Measurements from ENCODE around the gene PRKCA.

PRKCA gene

DNA sequence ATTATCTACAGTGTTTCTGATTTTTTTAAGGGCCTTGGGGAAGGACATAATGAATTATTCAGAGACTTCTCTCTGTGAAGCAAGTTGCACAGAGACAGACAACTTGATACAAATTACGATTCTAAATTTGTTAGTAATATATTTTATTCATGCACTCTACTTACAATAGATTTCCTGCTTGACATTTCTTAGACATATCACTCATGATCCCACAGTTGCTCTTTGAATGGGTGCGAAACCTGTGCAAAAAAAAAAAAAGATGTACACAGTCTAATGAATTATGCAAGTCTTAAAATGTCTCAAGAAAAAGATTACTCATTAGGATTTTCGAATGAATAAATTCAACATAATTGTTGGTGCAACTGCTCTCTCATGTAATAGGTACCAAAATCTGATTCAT lies 254.8 kb downstream of the PRKCA start:
- Histone ChIP-seq H3K27me3 (ENCODE audit: insufficient read depth, insufficient read length) (no peaks in the 10 kb centered on the region), H3K9me3 (ENCODE audit: insufficient read depth, low read length) (peaks cover 13% of the 10 kb centered on the region; the same call in 1 of the 2 replicates), H3K36me3 (ENCODE audit: insufficient read depth, insufficient read length, low read length) (no peaks in the 10 kb centered on the region), H3K4me3 (ENCODE audit: insufficient read length, low read depth) (no peak overlapping the region), H3K9ac (ENCODE audit: insufficient read length, low read depth) (no peak overlapping the region), H3K4me1 (ENCODE audit: insufficient read depth, insufficient read length) (no peaks in the 10 kb centered on the region)
- no peak for DNase-seq (ENCODE audit: low read depth, low spot score)
- TF ChIP-seq YY1 (IDR thresholded peaks at IDR 0.05; ENCODE audit: insufficient read depth, insufficient read length) (no peak), SUZ12 (IDR thresholded peaks at IDR 0.05; ENCODE audit: extremely low read depth, insufficient read depth, insufficient read length) (no peak), ZNF274 (IDR thresholded peaks at IDR 0.05; ENCODE audit: low read depth, low read length) (no peak)

DNA sequence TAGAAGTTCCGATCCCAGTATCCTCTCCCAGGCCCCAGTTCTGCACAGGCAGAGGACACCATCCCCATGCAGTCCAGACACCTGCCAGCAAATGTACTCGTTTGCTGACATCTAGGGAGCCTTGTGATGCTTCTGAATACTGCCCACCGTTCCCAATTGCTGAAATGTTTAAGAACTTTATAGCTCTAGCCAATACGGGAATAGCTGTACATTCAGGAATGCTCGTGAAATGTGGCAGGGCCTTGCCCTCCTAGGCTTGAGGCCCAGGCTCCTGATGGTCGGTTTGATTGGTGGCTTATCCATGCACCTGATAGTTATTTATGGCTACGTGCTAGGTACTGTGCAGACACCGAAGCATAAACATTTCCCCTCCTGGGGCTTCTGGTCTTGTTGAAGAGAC lies 255.5 kb downstream of the PRKCA start:
- H3K4me3 ChIP-seq (ENCODE audit: insufficient read length, low read depth): no peak overlapping the region
- H3K4me1 ChIP-seq (ENCODE audit: insufficient read depth, insufficient read length): no peaks in the 10 kb centered on the region
- DNase-seq (ENCODE audit: low read depth, low spot score): no peak
- H3K9me3 ChIP-seq (ENCODE audit: insufficient read depth, low read length): peaks cover 13% of the 10 kb centered on the region; the same call in 1 of the 2 replicates
- H3K9ac ChIP-seq (ENCODE audit: insufficient read length, low read depth): no peak overlapping the region
- TF ChIP-seq YY1 (IDR thresholded peaks at IDR 0.05; ENCODE audit: insufficient read depth, insufficient read length) (no peak), SUZ12 (IDR thresholded peaks at IDR 0.05; ENCODE audit: extremely low read depth, insufficient read depth, insufficient read length) (no peak), ZNF274 (IDR thresholded peaks at IDR 0.05; ENCODE audit: low read depth, low read length) (no peak)
- H3K36me3 ChIP-seq (ENCODE audit: insufficient read depth, insufficient read length, low read length): no peaks in the 10 kb centered on the region
- H3K27me3 ChIP-seq (ENCODE audit: insufficient read depth, insufficient read length): no peaks in the 10 kb centered on the region

DNA sequence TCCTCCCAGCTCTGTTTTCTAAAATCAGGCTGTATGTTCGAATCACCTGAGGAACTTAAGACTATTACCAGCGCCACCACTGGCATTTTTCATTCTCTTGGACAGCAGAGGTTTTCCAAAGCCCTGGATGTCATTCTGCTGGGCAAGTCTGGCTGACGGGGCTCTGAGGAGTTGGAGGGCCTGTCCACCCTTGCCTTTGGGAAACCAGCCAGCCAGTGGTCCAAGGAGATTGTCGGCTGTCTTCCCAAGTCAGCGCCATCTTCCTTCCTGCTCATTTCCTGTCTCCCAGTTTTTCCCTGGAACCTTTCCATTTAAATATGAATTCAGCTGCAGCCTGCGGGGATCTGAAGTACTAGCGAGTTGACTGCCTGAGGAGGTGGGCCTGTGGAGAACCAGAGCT lies 258.3 kb downstream of the PRKCA start:
- H3K36me3 ChIP-seq (ENCODE audit: insufficient read depth, insufficient read length, low read length): no peaks in the 10 kb centered on the region

DNA sequence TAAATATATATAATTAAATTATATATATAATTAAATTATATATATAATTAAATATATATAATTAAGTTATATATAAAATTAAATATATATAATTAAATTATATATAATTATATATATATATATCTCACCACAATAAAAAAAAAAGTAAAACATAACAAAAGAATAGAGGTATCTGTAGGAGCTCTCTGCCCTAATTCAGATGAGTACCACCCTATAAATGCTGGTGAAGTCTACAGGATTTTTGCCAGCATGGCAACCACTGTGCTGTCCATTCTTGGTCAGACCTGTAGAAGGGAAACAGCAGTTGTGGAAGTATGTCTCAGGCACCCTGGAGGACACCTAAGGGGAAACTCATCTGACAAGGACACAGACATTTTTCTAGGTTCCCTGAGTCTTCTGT lies 259.7 kb downstream of the PRKCA start:
- no peak overlapping the region for H3K9ac ChIP-seq (ENCODE audit: insufficient read length, low read depth)
- H3K4me1 ChIP-seq (ENCODE audit: insufficient read depth, insufficient read length): peaks cover 5% of the 10 kb centered on the region
- H3K9me3 ChIP-seq (ENCODE audit: insufficient read depth, low read length): peaks cover 13% of the 10 kb centered on the region; the same call in 1 of the 2 replicates
- H3K36me3 ChIP-seq (ENCODE audit: insufficient read depth, insufficient read length, low read length): no peaks in the 10 kb centered on the region
- no peak overlapping the region for H3K4me3 ChIP-seq (ENCODE audit: insufficient read length, low read depth)
- TF ChIP-seq ZNF274 (IDR thresholded peaks at IDR 0.05; ENCODE audit: low read depth, low read length) (no peak), YY1 (IDR thresholded peaks at IDR 0.05; ENCODE audit: insufficient read depth, insufficient read length) (no peak), SUZ12 (IDR thresholded peaks at IDR 0.05; ENCODE audit: extremely low read depth, insufficient read depth, insufficient read length) (no peak)
- H3K27me3 ChIP-seq (ENCODE audit: insufficient read depth, insufficient read length): no peaks in the 10 kb centered on the region
- DNase-seq (ENCODE audit: low read depth, low spot score): no peak

More for the DNA sequence above, 258.3 kb downstream of the PRKCA start:
- no peak overlapping the region for H3K9ac ChIP-seq (ENCODE audit: insufficient read length, low read depth)
- peaks cover 2% of the 10 kb centered on the region for H3K4me1 ChIP-seq (ENCODE audit: insufficient read depth, insufficient read length)
- no peak overlapping the region for H3K4me3 ChIP-seq (ENCODE audit: insufficient read length, low read depth)
- TF ChIP-seq SUZ12 (IDR thresholded peaks at IDR 0.05; ENCODE audit: extremely low read depth, insufficient read depth, insufficient read length) (no peak), ZNF274 (IDR thresholded peaks at IDR 0.05; ENCODE audit: low read depth, low read length) (no peak), YY1 (IDR thresholded peaks at IDR 0.05; ENCODE audit: insufficient read depth, insufficient read length) (no peak)
- DNase-seq (ENCODE audit: low read depth, low spot score): no peak
- H3K27me3 ChIP-seq (ENCODE audit: insufficient read depth, insufficient read length): no peaks in the 10 kb centered on the region
- H3K9me3 ChIP-seq (ENCODE audit: insufficient read depth, low read length): peaks cover 13% of the 10 kb centered on the region; the same call in 1 of the 2 replicates

DNA sequence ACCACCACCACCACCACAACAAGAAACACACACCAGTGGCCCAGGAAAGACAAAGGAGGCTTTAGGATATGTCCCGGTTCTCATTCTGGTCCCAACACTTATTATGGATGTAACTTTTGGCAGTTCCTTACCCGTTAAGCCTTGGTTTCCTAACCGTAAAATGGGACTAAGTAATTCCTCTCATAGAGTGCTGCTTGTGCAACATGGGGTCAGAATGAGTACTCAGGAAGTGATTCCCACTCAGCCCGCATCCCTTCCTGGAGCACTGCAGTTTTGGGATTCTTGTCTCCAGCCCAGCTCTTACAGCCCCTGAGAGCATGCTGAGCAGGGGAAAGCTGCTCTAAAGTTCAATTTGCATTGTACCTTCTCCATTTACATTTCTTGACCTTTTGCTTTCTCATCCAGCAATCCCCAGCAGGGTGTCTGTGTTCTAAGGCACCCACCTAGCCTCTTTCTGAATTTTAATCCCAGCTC lies 262.6 kb downstream of the PRKCA start:
- H3K9me3 ChIP-seq (ENCODE audit: insufficient read depth, low read length): peaks cover 18% of the 10 kb centered on the region; the same call in 1 of the 2 replicates
- DNase-seq (ENCODE audit: low read depth, low spot score): peak; percentile 77
- H3K9ac ChIP-seq (ENCODE audit: insufficient read length, low read depth): no peak overlapping the region

DNA sequence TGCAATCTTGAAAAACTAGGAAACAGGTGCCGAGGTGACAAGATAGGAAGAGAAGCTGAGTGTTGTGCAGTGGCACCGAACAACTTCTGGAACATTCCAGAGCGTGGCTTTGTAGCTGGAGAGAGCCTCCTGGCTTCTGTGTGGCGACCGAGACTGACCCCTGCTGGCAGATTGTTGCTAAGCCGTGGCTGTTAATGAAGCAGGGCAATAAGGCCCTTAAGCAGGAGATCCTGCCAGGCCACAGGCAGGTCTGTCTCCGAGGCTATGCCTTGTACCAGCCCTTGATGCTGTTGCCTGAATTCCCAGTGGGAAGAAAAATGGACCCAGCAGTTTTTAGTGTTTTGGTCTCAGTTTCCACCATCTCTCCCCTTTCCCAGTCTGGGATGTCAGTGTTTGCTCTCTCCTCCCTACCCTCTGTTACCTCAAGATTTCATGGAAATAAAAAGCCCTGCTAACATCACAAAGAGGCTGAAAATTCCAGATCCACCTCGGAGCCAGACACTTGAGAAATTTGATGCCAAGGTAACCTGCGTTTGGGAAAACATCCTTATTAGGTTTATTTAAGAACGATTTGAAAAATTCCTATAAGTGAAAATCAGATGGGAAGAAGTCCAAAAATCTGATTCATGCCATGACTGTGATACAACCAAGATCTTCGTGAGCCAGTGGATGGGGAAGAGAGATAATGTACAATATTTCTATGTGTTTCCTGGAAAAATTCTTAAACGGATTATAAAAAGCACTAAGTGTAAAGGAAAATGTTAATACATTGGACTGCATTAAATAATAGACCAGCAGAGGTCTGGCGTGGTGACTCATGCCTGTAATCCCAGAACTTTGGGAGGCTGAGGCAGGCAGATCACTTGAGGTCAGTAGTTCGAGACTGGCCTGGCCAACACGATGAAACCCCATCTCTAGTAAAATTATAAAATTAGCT lies 265.1 kb downstream of the PRKCA start:
- TF ChIP-seq ZNF274 (IDR thresholded peaks at IDR 0.05; ENCODE audit: low read depth, low read length): no peak
- no peak for TF ChIP-seq SUZ12 (IDR thresholded peaks at IDR 0.05; ENCODE audit: extremely low read depth, insufficient read depth, insufficient read length)
- TF ChIP-seq YY1 (IDR thresholded peaks at IDR 0.05; ENCODE audit: insufficient read depth, insufficient read length): no peak
- Histone ChIP-seq H3K36me3 (ENCODE audit: insufficient read depth, insufficient read length, low read length) (no peaks in the 10 kb centered on the region), H3K9ac (ENCODE audit: insufficient read length, low read depth) (no peak overlapping the region), H3K4me1 (ENCODE audit: insufficient read depth, insufficient read length) (peaks cover 5% of the 10 kb centered on the region), H3K27me3 (ENCODE audit: insufficient read depth, insufficient read length) (no peaks in the 10 kb centered on the region), H3K9me3 (ENCODE audit: insufficient read depth, low read length) (peaks cover 5% of the 10 kb centered on the region; the same call in 1 of the 2 replicates), H3K4me3 (ENCODE audit: insufficient read length, low read depth) (no peak overlapping the region)
- peak; percentile 63 for DNase-seq (ENCODE audit: low read depth, low spot score)

More for the DNA sequence above, 262.6 kb downstream of the PRKCA start:
- Histone ChIP-seq H3K36me3 (ENCODE audit: insufficient read depth, insufficient read length, low read length) (no peaks in the 10 kb centered on the region), H3K4me1 (ENCODE audit: insufficient read depth, insufficient read length) (peaks cover 5% of the 10 kb centered on the region), H3K27me3 (ENCODE audit: insufficient read depth, insufficient read length) (no peaks in the 10 kb centered on the region), H3K4me3 (ENCODE audit: insufficient read length, low read depth) (no peak overlapping the region)
- TF ChIP-seq YY1 (IDR thresholded peaks at IDR 0.05; ENCODE audit: insufficient read depth, insufficient read length): no peak
- no peak for TF ChIP-seq SUZ12 (IDR thresholded peaks at IDR 0.05; ENCODE audit: extremely low read depth, insufficient read depth, insufficient read length)

DNA sequence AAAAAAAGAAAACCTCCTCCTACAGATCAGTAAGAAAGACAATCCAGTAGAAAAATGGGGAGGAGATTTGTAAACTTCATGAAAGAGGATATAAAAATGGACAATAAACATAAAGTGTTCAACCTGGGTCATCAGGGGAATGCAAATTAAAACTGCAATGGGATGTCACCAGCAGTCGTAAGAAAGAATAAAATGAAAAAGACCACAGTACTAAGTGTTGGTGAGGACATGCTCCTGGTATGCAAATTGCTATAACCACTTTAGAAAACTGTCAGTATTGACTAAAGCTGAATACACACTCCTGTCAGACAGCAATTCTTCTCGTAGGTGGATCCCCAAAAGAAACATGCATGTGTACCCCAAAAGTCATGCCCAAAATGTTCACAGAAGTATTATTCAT lies 267.2 kb downstream of the PRKCA start:
- TF ChIP-seq YY1 (IDR thresholded peaks at IDR 0.05; ENCODE audit: insufficient read depth, insufficient read length): no peak
- TF ChIP-seq ZNF274 (IDR thresholded peaks at IDR 0.05; ENCODE audit: low read depth, low read length): no peak
- DNase-seq (ENCODE audit: low read depth, low spot score): no peak
- H3K9ac ChIP-seq (ENCODE audit: insufficient read length, low read depth): no peak overlapping the region
- peaks cover 5% of the 10 kb centered on the region; the same call in 1 of the 2 replicates for H3K9me3 ChIP-seq (ENCODE audit: insufficient read depth, low read length)
- H3K27me3 ChIP-seq (ENCODE audit: insufficient read depth, insufficient read length): no peaks in the 10 kb centered on the region
- no peak overlapping the region for H3K4me3 ChIP-seq (ENCODE audit: insufficient read length, low read depth)
- H3K4me1 ChIP-seq (ENCODE audit: insufficient read depth, insufficient read length): peaks cover 5% of the 10 kb centered on the region
- H3K36me3 ChIP-seq (ENCODE audit: insufficient read depth, insufficient read length, low read length): no peaks in the 10 kb centered on the region

All from NT2/D1 (cell line).